Smooth muscle cell (in vitro differentiated cells): ENCODE data around the gene COL4A5. TPM values are rescaled to one million over a fixed set of nuclear protein-coding genes. Genes with fewer than 3 reads are reported as not detected.

Source experiments
- DNase-seq: peaks from one replicate; lab custom pipeline; 2025; ENCODE audit not compliant: unreplicated experiment; lab: John Stamatoyannopoulos, UW
- H2AFZ ChIP-seq: fragments of 200-600 bp; sonication (generic); 2 replicates; pipeline ENCODE4 v1.6.0; 2016; ENCODE audit warnings: antibody characterized with exemption, low read depth, mild to moderate bottlenecking
- H3F3A ChIP-seq: fragments of 200-600 bp; sonication (generic); 2 replicates; pipeline ENCODE4 v1.6.0; 2017; ENCODE audit warnings: antibody characterized with exemption, low read depth
- H3K27ac ChIP-seq: fragments of 200-600 bp; sonication (generic); 2 replicates; pipeline ENCODE4 v1.5.1; 2016; ENCODE audit warnings: low read depth, mild to moderate bottlenecking
- H3K27me3 ChIP-seq: fragments of 200-600 bp; sonication (generic); 2 replicates; pipeline ENCODE4 v1.6.1; 2016; ENCODE audit warnings: low read depth, mild to moderate bottlenecking
- H3K36me3 ChIP-seq: fragments of 200-600 bp; sonication (generic); 2 replicates; pipeline ENCODE4 v1.5.1; 2016; ENCODE audit warnings: low read depth
- H3K4me1 ChIP-seq: fragments of 200-600 bp; sonication (generic); 2 replicates; pipeline ENCODE4 v1.5.1; 2016; ENCODE audit warnings: low read depth
- H3K4me2 ChIP-seq: fragments of 200-600 bp; sonication (generic); 2 replicates; pipeline ENCODE4 v1.6.0; 2016; ENCODE audit warnings: mild to moderate bottlenecking
- H3K4me3 ChIP-seq: fragments of 200-600 bp; sonication (generic); 2 replicates; pipeline ENCODE4 v1.5.1; 2016; ENCODE audit warnings: mild to moderate bottlenecking
- H3K79me2 ChIP-seq: fragments of 200-600 bp; sonication (generic); 2 replicates; pipeline ENCODE4 v1.6.0; 2016; ENCODE audit warnings: low read depth, mild to moderate bottlenecking
- H3K9ac ChIP-seq: fragments of 200-600 bp; sonication (generic); 2 replicates; pipeline ENCODE4 v1.6.0; 2016; ENCODE audit warnings: low read depth
- H3K9me3 ChIP-seq: fragments of 200-600 bp; sonication (generic); replicated peaks from 2 replicates; pipeline ENCODE4 v1.5.1; 2016; ENCODE audit warnings: low read depth
- H4K20me1 ChIP-seq: fragments of 200-600 bp; sonication (generic); 2 replicates; pipeline ENCODE4 v1.6.0; 2016; ENCODE audit warnings: low read depth
- WGBS: methylation state at CpG from one replicate; pipeline ENCODE4 v1.1.7; 2016; ENCODE audit warnings: low lambda C conversion rate; 5-methylcytosine and 5-hydroxymethylcytosine counted together
- polyA plus RNA-seq: library from polyadenylated mRNA; unstranded; fragments of >200 nt; fragmentation: Nextera tagmentation; extraction: Ambion mirVana; gene quantifications from 2 replicates; pipeline ENCODE4 v1.2.1, GENCODE V29; 2016
- small RNA-seq: library from RNA; depleted of rRNA; stranded (forward); fragments of <200 nt; gene quantifications from one replicate; pipeline ENCODE3, GENCODE V24; 2014
- total RNA-seq: library from RNA; depleted of rRNA; stranded (reverse); fragments of >200 nt; gene quantifications from 2 replicates; pipeline ENCODE4 v1.2.3, GENCODE V29; 2014
- TF ChIP-seq, protein P1 (sequence below): fragments of 200-600 bp; sonication (generic); IDR thresholded peaks from 2 replicates; pipeline ENCODE4 v1.5.1; 2017; ENCODE audit warnings: borderline replicate concordance, mild to moderate bottlenecking, antibody characterized with exemption; ENCODE audit not compliant: insufficient read depth, poor library complexity, severe bottlenecking

COL4A5 gene
- total and polyA plus RNA-seq, 2 experiments from 2014 or later, result 42.3 to 101 TPM

DNA sequence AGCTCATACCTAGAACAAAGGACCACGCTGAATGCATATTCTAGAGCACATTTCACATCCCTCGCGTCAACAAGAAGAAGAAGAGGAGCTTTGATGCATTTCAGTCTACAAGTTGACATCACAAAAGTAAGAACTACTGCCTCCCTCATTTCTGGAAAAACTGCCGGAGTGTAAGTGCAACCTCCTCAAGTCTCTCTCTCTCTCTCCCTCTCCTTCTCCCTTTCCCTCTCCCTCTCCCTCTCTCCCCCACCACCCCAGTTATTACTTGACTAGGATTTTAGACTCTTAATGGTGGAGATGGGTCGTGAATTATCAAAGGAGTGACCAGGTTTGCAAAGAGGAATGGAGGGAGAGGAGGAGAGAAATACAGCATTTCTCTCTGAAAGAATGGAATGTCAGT lies 298.1 kb downstream of the COL4A5 start:
- no peaks in the 10 kb centered on the region for H3K36me3 ChIP-seq
- no peaks in the 10 kb centered on the region for H3F3A ChIP-seq
- no peak for DNase-seq
- TF ChIP-seq, protein P1, sequence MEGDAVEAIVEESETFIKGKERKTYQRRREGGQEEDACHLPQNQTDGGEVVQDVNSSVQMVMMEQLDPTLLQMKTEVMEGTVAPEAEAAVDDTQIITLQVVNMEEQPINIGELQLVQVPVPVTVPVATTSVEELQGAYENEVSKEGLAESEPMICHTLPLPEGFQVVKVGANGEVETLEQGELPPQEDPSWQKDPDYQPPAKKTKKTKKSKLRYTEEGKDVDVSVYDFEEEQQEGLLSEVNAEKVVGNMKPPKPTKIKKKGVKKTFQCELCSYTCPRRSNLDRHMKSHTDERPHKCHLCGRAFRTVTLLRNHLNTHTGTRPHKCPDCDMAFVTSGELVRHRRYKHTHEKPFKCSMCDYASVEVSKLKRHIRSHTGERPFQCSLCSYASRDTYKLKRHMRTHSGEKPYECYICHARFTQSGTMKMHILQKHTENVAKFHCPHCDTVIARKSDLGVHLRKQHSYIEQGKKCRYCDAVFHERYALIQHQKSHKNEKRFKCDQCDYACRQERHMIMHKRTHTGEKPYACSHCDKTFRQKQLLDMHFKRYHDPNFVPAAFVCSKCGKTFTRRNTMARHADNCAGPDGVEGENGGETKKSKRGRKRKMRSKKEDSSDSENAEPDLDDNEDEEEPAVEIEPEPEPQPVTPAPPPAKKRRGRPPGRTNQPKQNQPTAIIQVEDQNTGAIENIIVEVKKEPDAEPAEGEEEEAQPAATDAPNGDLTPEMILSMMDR, result no peak
- no peaks in the 10 kb centered on the region for H3K9me3 ChIP-seq
- H3K27ac ChIP-seq, result no peak overlapping the region
- H4K20me1 ChIP-seq, result no peaks in the 10 kb centered on the region
- no peak overlapping the region for H3K9ac ChIP-seq
- WGBS, result 35% methylated on average over 5 of the region's 5 CpGs
- no peak overlapping the region for H3K4me3 ChIP-seq
- H3K27me3 ChIP-seq, result peaks cover 54% of the 10 kb centered on the region
- H2AFZ ChIP-seq, result peak overlapping the region; percentile 3
- H3K79me2 ChIP-seq, result no peaks in the 10 kb centered on the region
- H3K4me1 ChIP-seq, result peaks cover 28% of the 10 kb centered on the region
- peak overlapping the region; percentile 89 for H3K4me2 ChIP-seq

GRCh38 chrX:108740299-108740774 lies 300.7 kb downstream of the COL4A5 start:
- Histone ChIP-seq H3K79me2 (no peaks in the 10 kb centered on the region), H2AFZ (no peak overlapping the region), H3F3A (no peaks in the 10 kb centered on the region), H3K9ac (no peak overlapping the region), H3K36me3 (no peaks in the 10 kb centered on the region), H3K27me3 (peaks cover 29% of the 10 kb centered on the region), H3K4me1 (peaks cover 28% of the 10 kb centered on the region), H3K27ac (no peak overlapping the region), H3K4me2 (no peak overlapping the region), H3K9me3 (no peaks in the 10 kb centered on the region), H4K20me1 (no peaks in the 10 kb centered on the region), H3K4me3 (no peak overlapping the region)
- WGBS, result 52% methylated on average over 1 of the region's 1 CpG
- no peak for DNase-seq
- TF ChIP-seq, protein P1, result no peak

Small RNAs within 50 kb of the gene (small RNA-seq; reads per million reads assigned to genes)
- not detected for gene RF00019

Other genes with a start within 250 kb of the COL4A5 start
- gene COL4A6, start 1.4 kb upstream of the COL4A5 start, total RNA-seq, result 15.1 and 15.4 TPM in 2 replicates
- 10.2 and 12.9 TPM in 2 replicates for gene COL4A6, start 1.4 kb upstream of the COL4A5 start, polyA plus RNA-seq